ENCODE measurements around the gene KRT5. TPM values are rescaled to one million over a fixed set of nuclear protein-coding genes. Genes with fewer than 3 reads are reported as not detected.

The KRT5 gene
- total RNA-seq, 2 experiments from 2014 or later = not detected

DNA sequence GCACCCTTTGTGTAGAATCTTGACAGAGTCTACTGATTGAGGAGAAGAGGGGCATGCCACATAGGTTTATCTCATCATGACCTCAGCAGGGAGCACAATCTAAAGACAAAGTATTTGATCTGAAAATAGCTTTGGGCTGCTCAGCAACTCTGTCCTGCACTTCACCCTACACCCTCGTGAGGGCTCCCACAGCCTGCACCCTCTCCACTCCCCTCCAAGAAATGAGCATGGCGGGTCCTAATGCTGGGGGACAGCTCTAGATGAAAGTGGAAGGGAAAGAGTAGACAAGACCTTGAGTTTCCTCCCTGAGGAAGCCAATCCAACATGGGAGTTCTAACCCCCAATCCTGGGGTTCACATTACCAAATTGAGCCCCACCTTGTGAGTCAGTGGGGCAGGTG is 10.7 kb upstream of the KRT5 start:
- no peaks in the 10 kb centered on the region for H3K27me3 Mint-ChIP-seq
- no peaks in the 10 kb centered on the region for H3K36me3 Mint-ChIP-seq (ENCODE audit: low read depth)
- peaks cover 8% of the 10 kb centered on the region for H3K4me1 Mint-ChIP-seq
- H3K27ac Mint-ChIP-seq = no peak overlapping the region
- no peaks in the 10 kb centered on the region for H3K9me3 Mint-ChIP-seq
- ChIA-PET CTCF (no interaction called here), POLR2A (no interaction called here)
- DNase-seq = no peak
- H3K4me3 Mint-ChIP-seq = no peak overlapping the region

DNA sequence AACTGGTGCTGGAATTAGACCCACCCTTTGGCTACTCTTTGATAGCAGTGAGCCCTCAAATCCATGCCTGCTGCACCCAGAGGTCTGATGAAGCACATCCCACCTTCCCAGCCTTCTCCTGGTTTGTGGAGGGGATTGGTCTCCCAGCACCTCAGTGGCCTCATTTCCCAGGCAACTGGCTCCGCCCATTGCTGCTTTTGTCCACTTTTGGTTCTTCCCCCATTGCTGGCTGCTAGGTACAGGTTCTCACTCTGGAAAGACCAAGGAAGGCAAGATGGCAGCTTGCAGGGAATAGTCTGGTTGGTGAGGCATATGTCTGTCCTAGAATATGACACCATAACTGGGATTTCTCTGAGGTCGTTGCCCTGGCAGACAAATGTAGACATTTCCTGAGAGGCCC is 10.2 kb upstream of the KRT5 start:
- peaks cover 8% of the 10 kb centered on the region for H3K4me1 Mint-ChIP-seq
- ChIA-PET CTCF (no interaction called here), POLR2A (no interaction called here)
- no peaks in the 10 kb centered on the region for H3K27me3 Mint-ChIP-seq
- DNase-seq = no peak
- H3K4me3 Mint-ChIP-seq = no peak overlapping the region
- no peaks in the 10 kb centered on the region for H3K36me3 Mint-ChIP-seq (ENCODE audit: low read depth)
- H3K9me3 Mint-ChIP-seq = no peaks in the 10 kb centered on the region
- H3K27ac Mint-ChIP-seq = no peak overlapping the region

DNA sequence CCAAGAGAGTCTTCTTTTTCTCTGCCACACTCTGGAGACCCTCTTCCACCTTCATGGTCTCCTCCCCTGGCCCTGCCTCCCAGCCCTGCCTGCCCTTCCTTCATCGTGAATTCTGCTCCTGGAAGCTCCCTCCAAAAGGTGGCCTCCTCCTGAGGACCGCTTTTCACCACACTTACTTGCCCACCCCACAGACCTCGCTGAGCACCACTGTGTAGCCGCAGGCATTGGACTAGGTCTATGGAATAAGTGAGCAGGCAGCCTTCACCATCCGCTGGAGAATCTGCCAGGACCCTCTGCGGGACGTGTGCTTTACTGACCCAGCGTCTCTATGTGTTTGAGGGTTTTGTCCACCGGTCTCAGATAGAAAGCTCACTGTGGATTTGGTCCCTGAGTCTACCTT is 9.7 kb upstream of the KRT5 start:
- Mint-ChIP-seq H3K27ac (no peak overlapping the region), H3K36me3 (ENCODE audit: low read depth) (no peaks in the 10 kb centered on the region), H3K4me3 (no peak overlapping the region), H3K9me3 (no peaks in the 10 kb centered on the region), H3K4me1 (peaks cover 8% of the 10 kb centered on the region), H3K27me3 (no peaks in the 10 kb centered on the region)
- no peak for DNase-seq
- POLR2A ChIA-PET = no interaction called here
- CTCF ChIA-PET = no interaction called here

DNA sequence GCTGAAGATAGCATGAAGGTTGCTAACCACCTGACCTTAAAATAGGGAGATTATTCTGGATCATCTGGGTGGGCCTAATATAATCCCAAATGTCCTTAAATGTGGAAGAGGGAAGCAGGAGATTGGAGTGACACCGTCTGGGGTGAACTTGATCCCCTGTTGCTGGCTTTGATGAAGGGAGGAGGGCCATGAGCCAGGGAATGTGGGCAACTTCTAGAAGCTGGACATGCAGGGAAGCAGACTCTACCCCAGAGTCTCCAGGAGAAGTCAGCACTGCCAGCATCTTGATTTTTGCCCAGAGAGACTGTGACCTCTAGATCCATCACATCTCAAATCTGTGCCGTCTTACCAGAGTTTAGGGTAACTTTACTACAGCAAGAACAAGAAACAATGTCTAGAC is 9.2 kb upstream of the KRT5 start:
- peaks cover 8% of the 10 kb centered on the region for H3K4me1 Mint-ChIP-seq
- no peaks in the 10 kb centered on the region for H3K27me3 Mint-ChIP-seq
- ChIA-PET CTCF (no interaction called here), POLR2A (no interaction called here)
- no peaks in the 10 kb centered on the region for H3K9me3 Mint-ChIP-seq
- no peaks in the 10 kb centered on the region for H3K36me3 Mint-ChIP-seq (ENCODE audit: low read depth)
- no peak overlapping the region for H3K4me3 Mint-ChIP-seq
- no peak overlapping the region for H3K27ac Mint-ChIP-seq
- no peak for DNase-seq

DNA sequence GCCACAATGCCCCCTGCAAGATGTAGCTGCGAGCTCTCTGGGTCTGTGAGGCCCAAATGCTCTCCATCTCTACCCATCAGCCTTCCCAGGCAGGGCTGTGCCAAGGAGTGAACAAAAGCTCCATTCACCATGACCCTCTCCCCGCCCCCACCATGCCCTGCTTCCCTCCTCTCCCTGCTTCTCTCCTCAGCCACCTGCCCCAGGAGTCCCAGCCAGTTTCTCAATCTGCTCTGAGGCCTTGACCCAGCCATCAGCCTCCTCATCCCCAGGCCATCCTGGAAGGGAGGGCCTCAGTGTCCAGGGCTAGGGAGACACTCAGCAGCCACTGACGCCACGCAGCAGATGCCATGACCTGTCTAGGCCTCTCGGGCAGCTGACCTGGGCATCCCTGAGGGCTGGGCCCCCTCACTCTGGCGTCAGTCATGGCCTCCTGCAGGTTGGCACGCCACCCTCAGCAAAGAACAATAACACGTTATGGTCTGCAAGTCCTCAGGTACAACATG is 8.5 kb upstream of the KRT5 start:
- Mint-ChIP-seq H3K27me3 (no peaks in the 10 kb centered on the region), H3K4me1 (peaks cover 8% of the 10 kb centered on the region), H3K36me3 (ENCODE audit: low read depth) (no peaks in the 10 kb centered on the region), H3K9me3 (no peaks in the 10 kb centered on the region), H3K4me3 (no peak overlapping the region), H3K27ac (no peak overlapping the region)
- POLR2A ChIA-PET = no interaction called here
- CTCF ChIA-PET = no interaction called here
- no peak for DNase-seq

DNA sequence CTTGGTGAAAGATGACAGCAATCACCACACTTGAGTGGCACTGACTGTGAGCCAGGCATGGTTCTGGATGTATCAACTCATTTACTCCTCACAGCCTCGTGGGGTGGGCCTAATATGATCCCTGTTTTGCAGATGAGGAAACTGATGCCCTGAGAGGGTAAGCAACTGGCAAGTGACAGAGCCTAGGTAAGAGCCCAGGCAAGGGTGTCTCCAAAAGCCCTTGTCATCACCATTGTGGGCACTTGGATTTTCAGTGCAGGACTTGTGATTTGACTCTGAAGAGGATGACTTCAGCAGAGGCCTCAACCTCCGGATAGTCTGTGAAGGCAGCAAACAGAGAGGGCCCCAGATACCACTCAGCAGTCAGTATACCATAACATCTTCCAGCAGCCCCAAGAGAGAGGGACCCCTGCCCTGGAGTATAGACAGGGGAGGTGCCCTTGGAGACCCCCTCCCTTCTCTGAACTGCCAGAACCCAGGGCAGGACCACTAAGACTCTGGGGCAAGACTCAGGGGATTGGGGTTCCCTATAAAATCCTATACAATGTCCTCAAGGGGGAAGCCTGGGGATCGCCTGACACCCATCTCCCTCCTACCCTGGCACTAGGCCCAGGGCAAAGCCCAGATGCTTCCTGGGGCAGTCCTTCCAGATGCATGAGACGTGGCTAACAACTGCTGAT is 7.1 kb upstream of the KRT5 start:
- DNase-seq = peak; percentile 15
- ChIA-PET POLR2A (no interaction called here), CTCF (no interaction called here)
- H3K27me3 Mint-ChIP-seq = peaks cover 2% of the 10 kb centered on the region
- H3K36me3 Mint-ChIP-seq (ENCODE audit: low read depth) = no peaks in the 10 kb centered on the region
- H3K9me3 Mint-ChIP-seq = no peaks in the 10 kb centered on the region
- H3K27ac Mint-ChIP-seq = no peak overlapping the region
- peaks cover 8% of the 10 kb centered on the region for H3K4me1 Mint-ChIP-seq
- no peak overlapping the region for H3K4me3 Mint-ChIP-seq

DNA sequence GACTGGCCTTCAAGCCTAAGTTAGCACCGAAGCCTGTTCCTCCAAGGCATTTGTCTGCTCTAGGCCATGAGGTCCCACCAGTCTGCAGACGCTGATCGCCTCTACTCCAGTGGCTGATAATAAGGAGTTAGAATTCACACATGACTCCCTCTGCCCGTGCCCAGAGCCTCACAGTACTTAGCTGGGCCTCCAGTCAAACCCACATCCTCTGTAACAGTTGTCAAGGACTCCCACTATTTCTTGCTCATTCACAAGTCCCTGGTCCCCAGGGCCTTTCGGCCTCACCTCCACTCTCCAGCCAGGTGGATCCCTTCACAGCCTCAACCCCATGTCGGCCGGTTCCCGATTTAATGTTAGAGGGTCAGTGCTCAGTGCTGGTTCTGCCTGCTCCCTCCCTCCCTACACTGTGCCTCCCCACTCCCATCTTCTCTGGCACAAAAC is 6.3 kb upstream of the KRT5 start:
- CTCF ChIA-PET = no interaction called here
- Mint-ChIP-seq H3K27ac (no peak overlapping the region), H3K4me3 (no peak overlapping the region)

DNA sequence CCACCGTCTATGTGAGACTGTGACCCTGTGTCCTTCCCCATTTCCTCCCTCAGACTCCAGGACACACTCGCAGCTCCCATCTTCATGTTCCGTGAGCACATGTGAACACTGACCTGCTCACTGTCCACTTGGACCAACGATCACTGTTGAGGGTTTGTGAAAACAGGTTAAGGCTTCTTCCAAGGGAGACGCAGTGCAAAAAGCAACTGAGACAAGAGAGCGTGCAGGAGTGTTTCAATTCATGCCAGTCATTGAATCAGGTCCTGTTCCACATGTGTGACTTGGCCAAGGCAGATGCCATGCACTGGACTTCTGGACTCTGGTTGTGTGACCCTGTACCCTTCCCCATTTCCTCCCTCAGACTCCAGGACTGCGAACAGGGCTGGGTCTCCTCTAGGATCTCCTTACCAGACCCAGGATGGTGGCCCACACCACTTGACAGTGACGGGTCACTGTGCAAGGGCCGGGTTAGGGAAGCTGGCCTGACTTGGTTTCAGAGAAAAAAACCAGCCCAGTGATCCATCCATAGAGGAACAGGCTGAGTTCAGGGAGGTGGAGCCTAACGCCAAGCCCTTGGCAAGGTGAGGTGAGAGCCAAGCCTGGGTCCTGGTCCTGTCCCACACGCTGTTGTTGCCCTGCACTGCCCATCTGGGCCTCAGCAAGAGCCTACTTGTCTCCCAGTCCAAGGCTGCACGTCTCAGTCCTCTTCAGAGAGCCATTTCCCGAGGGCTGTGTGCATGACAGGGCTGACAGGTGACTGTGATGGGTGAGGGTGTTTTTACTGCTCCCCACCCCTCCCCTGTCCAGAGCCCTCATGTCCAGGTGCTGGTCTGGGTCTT is 5.7 kb upstream of the KRT5 start:
- peak; percentile 11 for DNase-seq
- Mint-ChIP-seq H3K4me1 (peaks cover 8% of the 10 kb centered on the region), H3K27me3 (peaks cover 2% of the 10 kb centered on the region), H3K4me3 (no peak overlapping the region), H3K27ac (no peak overlapping the region), H3K36me3 (ENCODE audit: low read depth) (no peaks in the 10 kb centered on the region), H3K9me3 (no peaks in the 10 kb centered on the region)
- POLR2A ChIA-PET = no interaction called here
- CTCF ChIA-PET = no interaction called here

More for the DNA sequence above, 6.3 kb upstream of the KRT5 start:
- peaks cover 8% of the 10 kb centered on the region for H3K4me1 Mint-ChIP-seq
- POLR2A ChIA-PET = no interaction called here
- H3K36me3 Mint-ChIP-seq (ENCODE audit: low read depth) = no peaks in the 10 kb centered on the region
- H3K9me3 Mint-ChIP-seq = no peaks in the 10 kb centered on the region
- DNase-seq = peak; percentile 17
- peaks cover 2% of the 10 kb centered on the region for H3K27me3 Mint-ChIP-seq

DNA sequence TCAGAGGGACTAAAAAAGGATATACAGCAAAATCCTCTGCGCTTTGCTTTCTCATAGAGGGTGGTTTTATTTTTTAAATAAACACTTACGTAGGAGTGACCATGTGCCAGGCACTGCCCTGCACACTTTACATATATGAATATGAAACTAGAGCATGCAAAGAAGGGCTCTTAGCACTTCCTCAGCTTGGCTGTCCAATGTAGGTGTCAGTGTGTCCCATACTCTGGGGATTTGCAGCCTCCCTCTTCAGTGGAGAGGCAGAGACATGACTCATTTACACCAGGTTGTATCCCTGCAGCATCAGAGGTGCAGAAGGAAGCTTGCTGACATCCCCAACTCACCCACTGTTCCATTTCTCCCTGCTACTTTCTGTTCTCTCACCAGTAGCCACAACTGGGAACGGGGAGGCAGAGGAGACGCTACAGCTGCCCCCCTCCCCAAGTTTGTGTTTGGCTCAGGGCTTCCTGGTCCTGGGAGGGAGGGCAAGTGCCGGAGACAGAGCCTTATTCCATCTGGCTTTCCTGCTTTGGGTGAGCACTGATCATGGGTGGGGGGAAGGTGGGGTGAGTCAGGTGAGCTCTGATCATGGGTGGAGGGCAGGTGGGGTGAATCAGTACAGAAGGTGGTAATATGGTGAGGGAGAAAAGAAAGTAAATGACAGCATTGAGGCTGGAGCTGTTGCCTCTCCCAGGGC is 4.9 kb upstream of the KRT5 start:
- Mint-ChIP-seq H3K27me3 (peaks cover 2% of the 10 kb centered on the region), H3K27ac (no peak overlapping the region), H3K4me1 (peaks cover 8% of the 10 kb centered on the region), H3K4me3 (no peak overlapping the region), H3K9me3 (no peaks in the 10 kb centered on the region), H3K36me3 (ENCODE audit: low read depth) (no peaks in the 10 kb centered on the region)
- peak; percentile 11 for DNase-seq
- ChIA-PET CTCF (no interaction called here), POLR2A (no interaction called here)

DNA sequence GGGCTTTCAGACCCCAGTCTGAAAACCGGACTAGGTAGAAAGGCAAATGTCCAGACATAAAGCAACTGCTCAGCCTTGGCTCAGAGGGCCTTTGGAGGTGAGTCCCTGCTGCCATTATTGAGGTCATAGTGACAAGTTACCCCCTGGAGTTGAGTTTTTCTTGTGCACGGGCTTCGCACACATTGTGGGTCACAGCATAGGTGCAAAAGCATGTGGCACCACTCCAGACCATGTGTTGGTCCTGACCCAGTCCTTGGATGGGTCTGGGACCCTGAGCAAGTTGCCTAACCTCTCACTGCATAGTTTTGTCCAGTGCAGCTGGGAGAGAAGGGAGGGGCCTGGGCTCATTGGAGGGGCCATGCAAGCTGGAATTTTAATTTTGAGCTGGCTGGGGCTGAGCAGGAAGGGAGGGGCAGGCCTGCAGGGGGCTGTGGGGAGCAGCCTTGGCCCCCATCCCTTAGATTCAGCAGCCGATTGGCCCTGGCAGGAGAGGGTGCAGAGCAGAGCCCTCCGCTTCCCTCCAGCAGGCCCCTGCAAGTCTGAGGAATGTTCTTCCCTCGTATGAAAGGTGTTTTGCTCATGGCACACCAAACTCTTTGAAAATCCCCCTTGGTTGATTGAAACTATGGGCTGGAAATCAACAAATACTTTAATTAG is 4.2 kb upstream of the KRT5 start:
- no peaks in the 10 kb centered on the region for H3K9me3 Mint-ChIP-seq
- ChIA-PET POLR2A (no interaction called here), CTCF (no interaction called here)
- peak; percentile 8 for DNase-seq
- no peaks in the 10 kb centered on the region for H3K36me3 Mint-ChIP-seq (ENCODE audit: low read depth)
- peaks cover 8% of the 10 kb centered on the region for H3K4me1 Mint-ChIP-seq
- peaks cover 2% of the 10 kb centered on the region for H3K27me3 Mint-ChIP-seq
- H3K4me3 Mint-ChIP-seq = no peak overlapping the region
- H3K27ac Mint-ChIP-seq = no peak overlapping the region

DNA sequence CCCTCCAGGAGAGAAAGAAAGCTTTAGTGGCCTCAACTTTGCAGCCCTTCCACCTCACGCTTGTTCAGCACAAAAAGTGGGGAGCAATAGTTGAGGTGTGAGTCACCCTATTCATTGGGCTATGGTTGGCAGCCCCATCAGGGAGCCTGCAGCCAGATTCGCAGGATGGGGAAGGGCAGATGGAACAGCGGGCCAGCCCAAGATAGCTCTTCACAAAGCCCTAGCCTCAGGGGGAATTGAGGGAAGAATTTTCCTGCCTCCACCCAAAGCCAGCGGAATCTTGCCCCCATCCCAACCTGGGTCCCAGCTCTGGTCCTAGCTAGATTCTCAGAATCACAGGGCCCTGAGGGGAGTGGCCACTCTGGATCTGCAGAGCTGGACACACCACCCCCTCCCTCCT is 3.6 kb upstream of the KRT5 start:
- no peaks in the 10 kb centered on the region for H3K36me3 Mint-ChIP-seq (ENCODE audit: low read depth)
- ChIA-PET POLR2A (no interaction called here), CTCF (no interaction called here)
- H3K27me3 Mint-ChIP-seq = peaks cover 2% of the 10 kb centered on the region
- H3K9me3 Mint-ChIP-seq = no peaks in the 10 kb centered on the region
- H3K4me1 Mint-ChIP-seq = peaks cover 8% of the 10 kb centered on the region
- peak; percentile 9 for DNase-seq
- no peak overlapping the region for H3K27ac Mint-ChIP-seq
- no peak overlapping the region for H3K4me3 Mint-ChIP-seq

DNA sequence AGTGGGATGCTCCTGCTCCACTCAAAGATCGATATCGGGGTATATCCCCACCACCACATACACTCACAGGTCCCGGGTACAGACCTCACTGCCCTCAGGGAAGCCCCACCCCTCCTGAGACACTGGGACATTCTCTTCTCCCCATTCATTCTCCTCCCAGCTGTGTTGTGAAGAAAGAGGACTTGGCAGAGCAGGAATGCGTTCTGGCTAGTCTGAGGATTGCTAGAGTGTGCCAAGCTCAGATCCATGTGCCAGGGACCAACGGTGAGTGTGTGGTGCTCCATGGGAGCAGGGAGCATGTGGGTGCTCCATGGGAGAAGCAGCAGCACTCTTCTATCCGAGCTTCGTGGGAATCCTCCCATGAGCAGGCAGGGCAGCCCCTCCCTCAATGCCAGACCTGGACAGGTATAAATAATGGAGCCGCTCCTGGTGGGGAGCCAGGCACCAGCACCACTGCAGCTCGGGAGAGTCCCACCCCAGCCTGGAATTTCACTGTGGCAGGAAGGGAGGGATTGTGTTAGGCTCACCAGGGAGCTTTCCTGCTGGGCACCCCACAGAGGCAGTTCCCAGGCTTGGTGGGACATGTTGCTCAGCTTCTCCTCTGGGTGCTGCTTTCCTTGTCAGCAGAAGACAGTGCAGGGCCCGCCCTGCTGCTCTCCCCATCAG is 2.3 kb upstream of the KRT5 start:
- ChIA-PET POLR2A (no interaction called here), CTCF (no interaction called here)
- peak; percentile 9 for DNase-seq
- no peak overlapping the region for H3K27ac Mint-ChIP-seq
- H3K27me3 Mint-ChIP-seq = peaks cover 2% of the 10 kb centered on the region
- peaks cover 8% of the 10 kb centered on the region for H3K4me1 Mint-ChIP-seq
- H3K36me3 Mint-ChIP-seq (ENCODE audit: low read depth) = no peaks in the 10 kb centered on the region
- H3K9me3 Mint-ChIP-seq = no peaks in the 10 kb centered on the region
- H3K4me3 Mint-ChIP-seq = no peak overlapping the region
